GM12891 (cell line): ENCODE data around the gene KLHL28.

Experiments used
- POLR2A ChIP-seq: IDR thresholded peaks from 2 replicates; pipeline ENCODE4 v1.6.1; 2011; ENCODE audit warnings: low read depth, low read length, control low read depth
- POLR2AphosphoS5 ChIP-seq: IDR thresholded peaks from 2 replicates; pipeline ENCODE4 v1.6.1; 2011; ENCODE audit warnings: low read depth, low read length, control low read depth
- TAF1 ChIP-seq: IDR thresholded peaks from 2 replicates; pipeline ENCODE4 v1.6.1; 2011; ENCODE audit warnings: low read depth, low read length, control low read depth

DNA sequence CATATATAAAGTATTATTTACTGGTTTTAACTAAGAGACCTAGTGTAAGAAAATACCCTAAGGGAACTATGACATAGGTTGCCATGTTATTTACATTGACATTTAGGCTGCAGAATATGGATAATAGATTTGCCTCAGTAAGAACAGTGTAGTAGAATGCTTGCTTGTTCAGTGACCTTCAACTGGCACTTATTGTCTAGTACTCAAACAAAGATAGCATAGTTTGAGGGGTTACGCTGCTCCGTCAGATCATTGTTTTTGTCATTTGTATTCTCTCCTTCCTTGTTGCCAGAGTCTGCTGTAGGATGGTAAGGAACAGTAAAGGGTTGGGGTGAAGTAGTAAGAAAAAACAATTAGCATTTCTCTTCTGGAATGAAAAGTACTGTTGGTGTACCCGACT, 33.4 kb upstream of the KLHL28 start:
- TF ChIP-seq POLR2A (no peak), POLR2AphosphoS5 (no peak), TAF1 (no peak)
